SU-DHL-6 (cell line): ENCODE data around the gene ANP32B.

ENCODE experiments used
- EZH2phosphoT487 ChIP-seq: fragments of 200-600 bp; sonication (generic), shearing (Covaris generic); conservative IDR thresholded peaks from 2 replicates; pipeline ENCODE4 v1.6.1; 2018; ENCODE audit warnings: mild to moderate bottlenecking, antibody characterized with exemption, low read length, moderate library complexity, mixed read lengths
- TF ChIP-seq, protein P1 (sequence below): fragments of 200-600 bp; sonication (generic); IDR thresholded peaks from one replicate; pipeline ENCODE4 v1.5.1; 2017; ENCODE audit warnings: antibody characterized with exemption, mild to moderate bottlenecking, low read length, moderate library complexity; ENCODE audit not compliant: insufficient read depth, poor library complexity, severe bottlenecking

- TF ChIP-seq, protein P1, sequence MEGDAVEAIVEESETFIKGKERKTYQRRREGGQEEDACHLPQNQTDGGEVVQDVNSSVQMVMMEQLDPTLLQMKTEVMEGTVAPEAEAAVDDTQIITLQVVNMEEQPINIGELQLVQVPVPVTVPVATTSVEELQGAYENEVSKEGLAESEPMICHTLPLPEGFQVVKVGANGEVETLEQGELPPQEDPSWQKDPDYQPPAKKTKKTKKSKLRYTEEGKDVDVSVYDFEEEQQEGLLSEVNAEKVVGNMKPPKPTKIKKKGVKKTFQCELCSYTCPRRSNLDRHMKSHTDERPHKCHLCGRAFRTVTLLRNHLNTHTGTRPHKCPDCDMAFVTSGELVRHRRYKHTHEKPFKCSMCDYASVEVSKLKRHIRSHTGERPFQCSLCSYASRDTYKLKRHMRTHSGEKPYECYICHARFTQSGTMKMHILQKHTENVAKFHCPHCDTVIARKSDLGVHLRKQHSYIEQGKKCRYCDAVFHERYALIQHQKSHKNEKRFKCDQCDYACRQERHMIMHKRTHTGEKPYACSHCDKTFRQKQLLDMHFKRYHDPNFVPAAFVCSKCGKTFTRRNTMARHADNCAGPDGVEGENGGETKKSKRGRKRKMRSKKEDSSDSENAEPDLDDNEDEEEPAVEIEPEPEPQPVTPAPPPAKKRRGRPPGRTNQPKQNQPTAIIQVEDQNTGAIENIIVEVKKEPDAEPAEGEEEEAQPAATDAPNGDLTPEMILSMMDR, result no peak
- TF ChIP-seq EZH2phosphoT487, result no peak
Measured at GRCh38 chr9:97972753-97973152, 10.4 kb upstream of the ANP32B start.
